Measurements from ENCODE around the gene DEPDC4.
"Not testable (repeated sequence)": the region's sequence is repeated elsewhere in the genome, so short reads cannot be mapped to it uniquely, and the experiment has no call there.

DEPDC4 gene

DNA sequence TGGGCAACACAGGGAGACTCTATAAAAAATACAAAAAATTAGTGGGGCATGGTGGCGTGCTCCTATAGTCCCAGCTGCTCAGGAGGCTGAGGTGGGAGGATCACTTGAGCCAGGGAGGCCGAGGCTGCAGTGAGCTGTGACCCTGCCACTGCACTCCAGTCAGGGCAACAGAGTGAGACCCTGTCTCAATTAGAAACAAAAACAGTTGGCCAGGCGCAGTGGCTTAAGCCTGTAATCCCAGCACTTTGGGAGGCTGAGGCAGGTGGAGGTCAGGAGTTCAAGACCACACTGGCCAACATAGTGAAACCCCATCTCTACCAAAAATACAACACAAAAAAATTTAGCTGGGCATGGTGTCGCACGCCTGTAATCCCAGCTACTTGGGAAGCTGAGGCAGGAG, 1.8 kb downstream of the DEPDC4 start:
- DNase-seq (ENCODE audit: low read depth) = not testable (repeated sequence)

DNA sequence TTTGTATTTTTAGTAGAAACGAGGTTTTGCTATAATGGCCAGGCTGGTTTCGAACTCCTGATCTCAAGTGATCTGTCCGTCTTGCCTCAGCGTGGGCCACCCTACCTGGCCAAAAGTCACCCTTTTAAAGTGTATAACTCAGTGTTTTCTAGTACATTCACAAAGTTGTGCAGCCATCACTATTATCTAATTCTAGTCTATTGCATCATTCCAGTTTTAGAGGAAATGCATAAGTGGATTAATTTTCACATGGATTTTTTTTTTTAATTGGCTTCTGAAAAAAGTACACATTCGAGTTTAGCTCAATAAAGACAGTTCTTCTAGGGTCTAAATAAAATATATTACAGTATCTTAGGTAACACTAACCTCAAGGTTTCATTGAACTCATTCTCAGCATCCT, 3.7 kb downstream of the DEPDC4 start:
- DNase-seq (ENCODE audit: low read depth) = no peak

DNA sequence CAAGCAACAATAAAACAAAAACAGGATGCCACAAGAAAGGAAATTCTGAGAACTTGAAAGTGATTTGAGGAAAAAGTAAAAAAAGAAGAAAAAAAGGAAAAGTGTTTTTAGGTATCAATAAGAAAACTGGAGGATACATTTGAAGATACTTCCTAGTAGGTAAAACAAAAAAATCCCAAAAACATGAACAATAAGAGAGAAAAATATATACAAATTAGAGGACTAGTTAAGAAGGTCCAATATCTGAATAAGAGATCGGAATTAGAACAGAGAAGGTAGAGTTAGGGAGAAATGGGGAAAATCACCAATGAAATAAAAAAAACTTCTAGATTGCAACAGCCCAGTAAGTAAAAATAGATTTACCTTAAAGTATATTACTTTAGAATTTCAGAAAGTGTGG, 8.8 kb downstream of the DEPDC4 start:
- no peak for DNase-seq (ENCODE audit: low read depth)

DNA sequence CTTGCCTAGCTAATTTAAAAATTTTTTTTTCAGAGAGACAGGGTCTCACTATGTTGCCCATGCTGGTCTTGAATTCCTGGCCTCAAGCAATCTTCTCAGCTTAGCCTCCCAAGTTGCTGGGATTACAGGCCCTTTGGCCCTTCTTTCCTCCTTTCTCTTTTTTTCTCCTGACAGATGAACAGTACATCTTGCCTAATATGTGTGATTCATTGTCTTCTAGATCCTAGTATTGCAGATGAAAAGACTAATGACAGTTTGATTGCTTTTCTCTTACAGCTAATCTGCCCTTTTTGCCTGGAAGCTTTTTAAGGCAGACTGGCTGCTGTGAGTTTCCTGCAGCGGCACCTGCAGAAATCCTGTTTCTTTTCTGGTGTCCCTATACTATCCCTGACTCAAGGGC, 12.0 kb downstream of the DEPDC4 start:
- DNase-seq (ENCODE audit: low read depth) = no peak

GRCh38 chr12:100253437-100253836, 13.4 kb downstream of the DEPDC4 start:
- DNase-seq (ENCODE audit: low read depth) = no peak

GRCh38 chr12:100251917-100252316, 15.0 kb downstream of the DEPDC4 start:
- DNase-seq (ENCODE audit: low read depth) = no peak

DNA sequence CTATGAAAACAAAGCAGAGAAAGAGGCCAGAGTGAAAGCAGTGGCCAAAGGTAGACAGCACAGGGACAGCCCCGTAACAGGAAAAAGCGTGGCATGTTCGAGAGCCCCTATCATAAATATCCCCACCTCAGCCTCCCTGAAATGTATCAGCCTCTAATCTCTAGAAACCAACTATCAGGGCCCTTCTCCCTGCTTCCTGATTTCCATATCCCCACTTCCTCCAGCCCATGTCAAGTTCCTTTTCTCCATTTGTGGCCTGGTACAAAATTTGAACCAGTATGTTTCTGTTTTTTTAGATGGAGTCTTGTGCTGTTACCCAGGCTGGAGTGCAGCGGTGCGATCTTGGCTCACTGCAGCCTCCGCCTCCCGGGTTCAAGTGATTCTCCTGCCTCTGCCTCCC, 16.9 kb downstream of the DEPDC4 start:
- no peak for DNase-seq (ENCODE audit: low read depth)

DNA sequence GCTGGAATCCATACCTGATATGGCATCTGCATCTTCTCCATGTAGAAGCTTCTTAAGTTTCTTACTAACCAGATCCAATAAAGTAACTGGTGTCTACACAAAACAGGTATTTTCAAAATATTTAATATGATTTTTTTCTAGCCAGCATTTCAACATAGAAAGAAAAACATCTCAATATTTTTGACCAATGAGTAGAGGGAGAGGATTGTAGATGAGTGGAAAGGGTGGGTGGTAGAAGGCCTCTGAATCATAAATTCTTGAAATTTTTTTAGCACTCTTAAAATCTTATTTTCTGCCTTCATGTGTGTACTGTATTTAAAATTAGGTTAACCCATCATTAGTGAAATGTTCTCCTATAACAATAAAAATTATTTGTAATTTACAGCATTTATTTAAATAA, 18.0 kb downstream of the DEPDC4 start:
- DNase-seq (ENCODE audit: low read depth) = no peak

DNA sequence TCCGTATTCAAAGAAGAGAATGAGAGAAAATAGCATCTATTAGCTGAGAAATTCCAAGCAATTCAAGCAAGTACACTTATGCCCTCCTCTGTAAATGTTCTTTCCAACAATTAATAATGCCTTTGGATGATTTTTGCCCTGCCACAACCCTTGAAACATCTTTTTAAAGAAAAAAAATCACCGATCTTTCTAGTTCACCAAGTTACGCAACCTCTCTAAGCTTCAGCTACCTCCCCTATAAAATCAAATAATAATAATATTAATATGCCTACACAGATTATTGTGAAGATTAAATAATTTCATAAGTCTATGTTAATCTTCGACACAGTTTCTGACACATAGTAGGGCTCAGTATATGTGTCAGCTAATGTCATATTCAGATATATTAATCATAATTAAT, 19.1 kb downstream of the DEPDC4 start:
- no peak for DNase-seq (ENCODE audit: low read depth)

- no peak for DNase-seq (ENCODE audit: low read depth)
Observed at GRCh38 chr12:100243137-100243536, 23.7 kb downstream of the DEPDC4 start.

GRCh38 chr12:100239589-100239988, 27.3 kb downstream of the DEPDC4 start:
- no peak for DNase-seq (ENCODE audit: low read depth)

DNA sequence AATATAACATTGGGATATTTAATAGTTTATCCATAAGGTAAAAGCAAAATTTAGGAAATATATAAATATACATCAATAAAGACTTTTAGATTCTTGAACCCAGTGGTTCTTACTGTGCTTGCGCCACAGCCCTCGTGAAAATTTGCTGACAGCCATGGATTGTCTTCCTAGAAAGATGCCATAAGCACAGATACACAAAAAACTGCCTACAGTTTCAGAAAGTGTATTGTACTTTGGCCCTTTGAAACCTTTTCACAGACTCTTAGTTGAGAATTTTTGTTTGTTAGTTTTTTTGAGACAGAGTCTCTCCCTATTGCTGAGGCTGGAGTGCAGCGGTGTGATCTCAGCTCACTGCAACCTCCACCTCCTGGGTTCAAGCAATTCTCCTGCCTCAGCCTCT, 28.1 kb downstream of the DEPDC4 start:
- DNase-seq (ENCODE audit: low read depth) = no peak

DNA sequence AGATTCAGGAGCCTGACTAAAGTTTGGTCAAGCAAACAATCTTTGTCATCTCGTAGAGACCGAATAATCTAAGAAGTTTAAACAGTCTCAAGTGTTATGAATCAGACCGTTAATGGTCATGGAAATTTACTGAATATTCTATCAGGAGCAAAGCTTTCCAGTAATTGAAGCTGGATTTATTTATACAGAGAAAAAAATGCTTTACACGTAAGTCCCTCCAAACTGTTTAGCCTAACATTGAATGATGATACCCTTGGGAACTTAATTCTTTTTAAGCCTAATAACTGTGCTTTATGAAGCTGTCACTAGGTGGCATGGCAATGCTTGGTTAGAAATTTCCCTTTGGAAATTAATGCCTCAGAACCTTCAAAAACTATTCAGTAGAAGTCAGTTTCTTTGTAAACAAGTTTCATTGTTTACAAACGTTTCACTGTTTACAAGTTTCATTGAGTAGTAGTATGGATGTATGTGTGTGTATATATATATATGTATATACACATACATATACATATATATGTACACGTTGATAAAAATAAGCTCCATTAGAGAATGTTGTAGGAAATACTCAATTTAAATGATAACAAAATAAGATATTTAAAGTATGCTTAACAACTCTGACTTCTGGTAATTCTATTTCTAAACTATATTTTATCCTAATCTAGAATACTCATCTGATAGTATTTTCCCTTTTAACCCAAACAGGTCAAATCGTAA, 32.1 kb downstream of the DEPDC4 start:
- no peak for DNase-seq (ENCODE audit: low read depth)

DNA sequence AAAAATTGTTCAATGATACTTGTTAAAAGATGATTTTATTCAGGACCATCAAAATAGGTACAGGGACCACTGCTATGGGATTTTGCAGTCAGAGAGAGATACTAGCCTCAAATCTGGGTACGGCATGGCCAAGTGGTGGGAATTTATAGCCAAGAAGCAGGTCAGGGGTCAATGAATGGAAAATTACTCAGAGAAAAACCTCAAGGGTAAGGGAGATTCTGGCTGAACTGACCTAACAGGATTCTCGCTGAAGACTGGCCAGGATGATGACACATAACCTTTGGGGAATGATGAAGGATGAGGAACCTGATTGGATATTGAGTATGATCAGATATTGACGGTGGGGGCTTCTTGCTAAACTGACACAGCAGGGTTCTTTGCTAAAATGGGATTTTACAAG, 32.7 kb downstream of the DEPDC4 start:
- DNase-seq (ENCODE audit: low read depth) = no peak

DNA sequence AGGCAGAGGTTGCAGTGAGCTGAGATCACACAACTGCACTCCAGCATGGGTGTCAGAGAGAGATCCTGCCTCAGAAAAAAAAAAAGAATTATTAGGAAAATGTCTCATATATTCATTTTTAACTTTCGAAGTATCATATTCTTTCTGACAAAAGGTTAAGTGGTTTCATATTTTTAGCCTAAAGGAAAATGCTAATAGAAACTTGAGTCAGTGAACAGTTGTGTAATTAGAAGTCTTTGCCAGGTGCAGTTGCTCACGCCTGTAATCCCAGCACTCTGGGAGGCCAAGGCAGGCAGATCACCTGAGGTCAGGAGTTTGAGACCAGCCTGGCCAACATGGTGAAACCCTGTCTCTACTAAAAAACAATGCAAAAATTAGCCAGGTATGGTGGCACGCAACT, 35.0 kb downstream of the DEPDC4 start:
- not testable (repeated sequence) for DNase-seq (ENCODE audit: low read depth)

DNA sequence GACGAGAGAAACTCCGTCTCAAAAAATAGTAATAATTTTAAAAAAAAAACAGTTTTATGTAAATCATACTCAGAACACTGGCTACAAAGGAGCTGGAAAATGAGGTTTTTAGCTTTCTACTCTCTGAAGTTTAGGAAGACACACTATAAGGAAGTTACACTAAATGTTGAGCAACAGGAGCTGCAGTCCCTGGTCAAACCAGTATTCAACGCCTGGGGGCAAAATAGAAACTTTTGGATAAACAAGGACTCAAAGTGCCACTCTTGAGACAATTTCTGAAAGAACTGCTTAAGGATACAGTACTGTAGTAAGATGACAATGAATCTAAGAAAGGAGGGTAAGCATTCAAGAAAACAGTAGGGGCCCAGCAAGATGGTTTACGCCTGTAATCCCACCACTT, 37.0 kb downstream of the DEPDC4 start:
- DNase-seq (ENCODE audit: low read depth) = no peak

- DNase-seq (ENCODE audit: low read depth) = no peak
Observed at GRCh38 chr12:100229036-100229635, 37.7 kb downstream of the DEPDC4 start.

GRCh38 chr12:100225491-100225890, 41.4 kb downstream of the DEPDC4 start:
- no peak for DNase-seq (ENCODE audit: low read depth)

GRCh38 chr12:100222173-100222572, 44.7 kb downstream of the DEPDC4 start:
- DNase-seq (ENCODE audit: low read depth) = not testable (repeated sequence)

GRCh38 chr12:100221523-100221922, 45.4 kb downstream of the DEPDC4 start:
- DNase-seq (ENCODE audit: low read depth) = no peak

- no peak for DNase-seq (ENCODE audit: low read depth)
Observed at GRCh38 chr12:100219328-100220109, 47.4 kb downstream of the DEPDC4 start.

- DNase-seq (ENCODE audit: low read depth) = no peak
Observed at GRCh38 chr12:100216337-100216736, 50.5 kb downstream of the DEPDC4 start.

GRCh38 chr12:100215209-100215608, 51.7 kb downstream of the DEPDC4 start:
- no peak for DNase-seq (ENCODE audit: low read depth)

Data from T follicular helper cell (primary cell).